Neural cell (in vitro differentiated cells): ENCODE measurements around the gene FAR2. TPM values are rescaled to one million over a fixed set of nuclear protein-coding genes. Genes with fewer than 3 reads are reported as not detected.
A peak's percentile ranks its signal among the peaks of the same experiment; 100 is the strongest.

Source experiments
- H2AFZ ChIP-seq: fragments of 200-600, 300-800 bp; sonication (generic), shearing (Covaris generic); 2 replicates; pipeline ENCODE4 v1.6.0; 2014; ENCODE audit warnings: low read depth, mild to moderate bottlenecking, antibody characterized with exemption, low read length, moderate library complexity
- H3F3A ChIP-seq: fragments of 200-600 bp; shearing (Covaris generic); 2 replicates; pipeline ENCODE4 v1.6.1; 2016; ENCODE audit warnings: mild to moderate bottlenecking, moderate library complexity, mixed read lengths, antibody characterized with exemption, low read length; ENCODE audit not compliant: insufficient read depth, poor library complexity, severe bottlenecking
- H3K27ac ChIP-seq: fragments of 200-600, 300-800 bp; sonication (generic), shearing (Covaris generic); 2 replicates; pipeline ENCODE4 v1.5.1; 2014; ENCODE audit warnings: mild to moderate bottlenecking, low read length, moderate library complexity
- H3K27me3 ChIP-seq: fragments of 300-800, 200-600 bp; sonication (generic), shearing (Covaris generic); 2 replicates; pipeline ENCODE4 v1.6.0; 2014; ENCODE audit warnings: mild to moderate bottlenecking, low read depth, low read length, moderate library complexity; ENCODE audit not compliant: insufficient read depth
- H3K36me3 ChIP-seq: fragments of 300-800, 200-600 bp; sonication (generic), shearing (Covaris generic); 2 replicates; pipeline ENCODE4 v1.5.1; 2014; ENCODE audit warnings: mild to moderate bottlenecking, antibody characterized with exemption, low read length, moderate library complexity; ENCODE audit not compliant: insufficient read depth
- H3K4me2 ChIP-seq: fragments of 300-800, 200-600 bp; sonication (generic), shearing (Covaris generic); 2 replicates; pipeline ENCODE4 v1.6.0; 2014; ENCODE audit warnings: mild to moderate bottlenecking, low read length
- H3K4me3 ChIP-seq: fragments of 300-800, 200-600 bp; sonication (generic), shearing (Covaris generic); 2 replicates; pipeline ENCODE4 v1.5.1; 2014; ENCODE audit warnings: mild to moderate bottlenecking, low read length, moderate library complexity
- H3K79me2 ChIP-seq: fragments of 200-600 bp; shearing (Covaris generic); replicated peaks from 2 replicates; pipeline ENCODE4 v1.6.0; 2014; ENCODE audit warnings: mild to moderate bottlenecking, low read length, moderate library complexity; ENCODE audit not compliant: insufficient read depth
- H3K9ac ChIP-seq: fragments of 300-800, 200-600 bp; sonication (generic), shearing (Covaris generic); 2 replicates; pipeline ENCODE4 v1.6.1; 2016; ENCODE audit warnings: mild to moderate bottlenecking, low read length, mixed read lengths
- H3K9me2 ChIP-seq: fragments of 200-600 bp; shearing (Covaris generic); 2 replicates; pipeline ENCODE4 v1.6.1; 2016; ENCODE audit warnings: mild to moderate bottlenecking, low read length, mixed read lengths; ENCODE audit not compliant: insufficient read depth
- H3K9me3 ChIP-seq: fragments of 200-600, 300-800 bp; sonication (generic), shearing (Covaris generic); 2 replicates; pipeline ENCODE4 v1.6.1; 2016; ENCODE audit warnings: mild to moderate bottlenecking, mixed run types, low read length, moderate library complexity, mixed read lengths
- H4K20me1 ChIP-seq: fragments of 200-600 bp; shearing (Covaris generic); 2 replicates; pipeline ENCODE4 v1.6.1; 2016; ENCODE audit warnings: mild to moderate bottlenecking, mixed run types; ENCODE audit not compliant: insufficient read depth
- EP300 ChIP-seq: fragments of 450-650 bp; conservative IDR thresholded peaks from 2 replicates; pipeline ENCODE4 v1.6.1; 2014; ENCODE audit warnings: antibody characterized with exemption, mild to moderate bottlenecking, moderate library complexity; ENCODE audit not compliant: poor library complexity, severe bottlenecking
- EZH2 ChIP-seq: fragments of 200-600, 300-800 bp; shearing (Covaris generic), sonication (generic); IDR thresholded peaks from 2 replicates; pipeline ENCODE4 v1.6.1; 2014; ENCODE audit warnings: antibody characterized with exemption, low read length, borderline replicate concordance, mild to moderate bottlenecking; ENCODE audit not compliant: insufficient read depth, poor library complexity, severe bottlenecking
- MXI1 ChIP-seq: fragments of 450-650 bp; conservative IDR thresholded peaks from 2 replicates; pipeline ENCODE4 v1.6.1; 2014; ENCODE audit warnings: antibody characterized with exemption, mild to moderate bottlenecking; ENCODE audit not compliant: poor library complexity, severe bottlenecking
- POLR2AphosphoS5 ChIP-seq: IDR thresholded peaks from 2 replicates; pipeline ENCODE4 v1.6.1; 2012
- RAD21 ChIP-seq: fragments of 450-650 bp; conservative IDR thresholded peaks from 2 replicates; pipeline ENCODE4 v1.6.1; 2014; ENCODE audit warnings: antibody characterized with exemption, mild to moderate bottlenecking, moderate library complexity
- SMC3 ChIP-seq: fragments of 450-650 bp; conservative IDR thresholded peaks from 2 replicates; pipeline ENCODE4 v1.6.1; 2014; ENCODE audit warnings: antibody characterized with exemption, mild to moderate bottlenecking, moderate library complexity; ENCODE audit not compliant: poor library complexity
- TAF1 ChIP-seq: IDR thresholded peaks from 2 replicates; pipeline ENCODE4 v1.6.1; 2012; ENCODE audit warnings: low read depth
- polyA plus RNA-seq: library from polyadenylated mRNA; depleted of rRNA; stranded (reverse); fragments of >200 nt; gene quantifications from 2 replicates; pipeline ENCODE4 v1.2.3, GENCODE V29; 2014
- TF ChIP-seq, protein P1 (sequence below): IDR thresholded peaks from 2 replicates; pipeline ENCODE4 v1.6.1; 2012; ENCODE audit warnings: borderline replicate concordance
- TF ChIP-seq, protein P2 (sequence below): fragments of 450-650 bp; IDR thresholded peaks from 2 replicates; pipeline ENCODE4 v1.5.1; 2014; ENCODE audit warnings: antibody characterized with exemption, mild to moderate bottlenecking, moderate library complexity; ENCODE audit not compliant: poor library complexity, severe bottlenecking

Gene FAR2
- polyA plus RNA-seq, 1 donor from 2014 or later, result 0.99 TPM

DNA sequence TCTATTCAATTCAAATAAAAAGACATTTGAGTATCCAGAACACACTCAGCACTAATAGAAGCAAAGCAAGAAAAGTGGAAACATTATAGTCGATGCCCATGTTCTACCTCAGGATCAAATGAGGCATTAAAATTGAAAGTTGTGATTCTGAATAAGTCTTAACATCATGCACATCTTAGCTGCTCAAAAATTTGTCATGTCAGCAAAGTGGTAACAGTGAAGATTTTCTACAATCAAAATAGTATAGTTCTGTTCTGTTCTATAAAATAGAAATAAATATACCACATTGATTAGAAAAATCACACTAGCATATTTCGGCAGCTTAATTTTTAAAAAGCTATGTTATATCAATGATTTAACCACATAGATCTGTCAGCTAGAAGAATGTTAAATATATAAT lies 157.2 kb downstream of the FAR2 start:
- H3K4me3 ChIP-seq, result no peak overlapping the region
- no peaks in the 10 kb centered on the region for H3K9me2 ChIP-seq
- TF ChIP-seq MXI1 (no peak), EP300 (no peak)
- TF ChIP-seq, protein P1, sequence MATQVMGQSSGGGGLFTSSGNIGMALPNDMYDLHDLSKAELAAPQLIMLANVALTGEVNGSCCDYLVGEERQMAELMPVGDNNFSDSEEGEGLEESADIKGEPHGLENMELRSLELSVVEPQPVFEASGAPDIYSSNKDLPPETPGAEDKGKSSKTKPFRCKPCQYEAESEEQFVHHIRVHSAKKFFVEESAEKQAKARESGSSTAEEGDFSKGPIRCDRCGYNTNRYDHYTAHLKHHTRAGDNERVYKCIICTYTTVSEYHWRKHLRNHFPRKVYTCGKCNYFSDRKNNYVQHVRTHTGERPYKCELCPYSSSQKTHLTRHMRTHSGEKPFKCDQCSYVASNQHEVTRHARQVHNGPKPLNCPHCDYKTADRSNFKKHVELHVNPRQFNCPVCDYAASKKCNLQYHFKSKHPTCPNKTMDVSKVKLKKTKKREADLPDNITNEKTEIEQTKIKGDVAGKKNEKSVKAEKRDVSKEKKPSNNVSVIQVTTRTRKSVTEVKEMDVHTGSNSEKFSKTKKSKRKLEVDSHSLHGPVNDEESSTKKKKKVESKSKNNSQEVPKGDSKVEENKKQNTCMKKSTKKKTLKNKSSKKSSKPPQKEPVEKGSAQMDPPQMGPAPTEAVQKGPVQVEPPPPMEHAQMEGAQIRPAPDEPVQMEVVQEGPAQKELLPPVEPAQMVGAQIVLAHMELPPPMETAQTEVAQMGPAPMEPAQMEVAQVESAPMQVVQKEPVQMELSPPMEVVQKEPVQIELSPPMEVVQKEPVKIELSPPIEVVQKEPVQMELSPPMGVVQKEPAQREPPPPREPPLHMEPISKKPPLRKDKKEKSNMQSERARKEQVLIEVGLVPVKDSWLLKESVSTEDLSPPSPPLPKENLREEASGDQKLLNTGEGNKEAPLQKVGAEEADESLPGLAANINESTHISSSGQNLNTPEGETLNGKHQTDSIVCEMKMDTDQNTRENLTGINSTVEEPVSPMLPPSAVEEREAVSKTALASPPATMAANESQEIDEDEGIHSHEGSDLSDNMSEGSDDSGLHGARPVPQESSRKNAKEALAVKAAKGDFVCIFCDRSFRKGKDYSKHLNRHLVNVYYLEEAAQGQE, result no peak
- TF ChIP-seq, protein P2, sequence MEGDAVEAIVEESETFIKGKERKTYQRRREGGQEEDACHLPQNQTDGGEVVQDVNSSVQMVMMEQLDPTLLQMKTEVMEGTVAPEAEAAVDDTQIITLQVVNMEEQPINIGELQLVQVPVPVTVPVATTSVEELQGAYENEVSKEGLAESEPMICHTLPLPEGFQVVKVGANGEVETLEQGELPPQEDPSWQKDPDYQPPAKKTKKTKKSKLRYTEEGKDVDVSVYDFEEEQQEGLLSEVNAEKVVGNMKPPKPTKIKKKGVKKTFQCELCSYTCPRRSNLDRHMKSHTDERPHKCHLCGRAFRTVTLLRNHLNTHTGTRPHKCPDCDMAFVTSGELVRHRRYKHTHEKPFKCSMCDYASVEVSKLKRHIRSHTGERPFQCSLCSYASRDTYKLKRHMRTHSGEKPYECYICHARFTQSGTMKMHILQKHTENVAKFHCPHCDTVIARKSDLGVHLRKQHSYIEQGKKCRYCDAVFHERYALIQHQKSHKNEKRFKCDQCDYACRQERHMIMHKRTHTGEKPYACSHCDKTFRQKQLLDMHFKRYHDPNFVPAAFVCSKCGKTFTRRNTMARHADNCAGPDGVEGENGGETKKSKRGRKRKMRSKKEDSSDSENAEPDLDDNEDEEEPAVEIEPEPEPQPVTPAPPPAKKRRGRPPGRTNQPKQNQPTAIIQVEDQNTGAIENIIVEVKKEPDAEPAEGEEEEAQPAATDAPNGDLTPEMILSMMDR, result no peak
- H3K36me3 ChIP-seq, result no peaks in the 10 kb centered on the region
- H3K79me2 ChIP-seq, result no peaks in the 10 kb centered on the region
- no peaks in the 10 kb centered on the region for H3K9me3 ChIP-seq
- no peak overlapping the region for H3K4me2 ChIP-seq
- no peaks in the 10 kb centered on the region for H4K20me1 ChIP-seq
- H3K9ac ChIP-seq, result no peak overlapping the region
- H3K27ac ChIP-seq, result peak overlapping the region; percentile 51
- no peaks in the 10 kb centered on the region for H3K27me3 ChIP-seq
- H3F3A ChIP-seq, result no peaks in the 10 kb centered on the region
- H2AFZ ChIP-seq, result no peak overlapping the region

DNA sequence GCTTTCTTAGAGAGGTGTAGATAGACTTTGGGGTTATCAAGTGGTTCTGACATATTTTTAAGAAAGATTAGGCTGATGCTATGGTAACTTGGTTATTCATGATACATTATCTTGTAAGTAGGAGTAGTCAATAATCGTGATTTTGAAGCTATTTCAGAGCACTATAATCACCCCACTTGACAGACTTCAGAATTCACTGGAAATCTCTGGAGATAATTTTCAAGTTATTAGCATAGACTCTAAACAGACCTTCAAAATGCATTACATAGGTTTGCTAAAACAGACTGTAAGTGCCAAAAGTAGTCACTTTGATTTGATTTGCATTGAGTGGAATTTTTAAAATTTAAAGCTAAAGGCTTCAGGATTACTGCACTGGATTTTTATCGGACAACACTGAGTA lies 157.6 kb downstream of the FAR2 start:
- Histone ChIP-seq H3K9me3 (no peaks in the 10 kb centered on the region), H3K4me2 (no peak overlapping the region), H4K20me1 (no peaks in the 10 kb centered on the region), H3F3A (no peaks in the 10 kb centered on the region), H3K27ac (peak overlapping the region; percentile 51), H3K36me3 (no peaks in the 10 kb centered on the region), H3K27me3 (no peaks in the 10 kb centered on the region), H3K9me2 (no peaks in the 10 kb centered on the region), H3K9ac (no peak overlapping the region), H3K4me3 (no peak overlapping the region), H3K79me2 (no peaks in the 10 kb centered on the region), H2AFZ (no peak overlapping the region)
- TF ChIP-seq RAD21, result no peak
- TF ChIP-seq EP300, result peak; percentile 76
- TF ChIP-seq MXI1, result no peak
- TF ChIP-seq SMC3, result no peak
- TF ChIP-seq, protein P2, result no peak
- no peak for TF ChIP-seq EZH2
- TF ChIP-seq, protein P1, result no peak
- peak; percentile 54 for TF ChIP-seq POLR2AphosphoS5
- TF ChIP-seq TAF1, result no peak
